Mammary epithelial cell (primary cell): ENCODE data around the gene CENPC.

Source experiments
- EZH2 ChIP-seq: IDR thresholded peaks from 2 replicates; pipeline ENCODE4 v1.6.1; 2012; ENCODE audit warnings: low read length, inconsistent platforms, borderline replicate concordance
- TF ChIP-seq, protein P1 (sequence below), 2 donors: IDR thresholded peaks in 1 of 2; conservative IDR thresholded peaks in 1 of 2; 2 replicates each; pipeline ENCODE4 v1.5.1; 2011 to 2012; ENCODE audit warnings: inconsistent platforms in 2 of 2, low read length in 2 of 2, mild to moderate bottlenecking in 2 of 2, control low read depth in 1 of 2, low read depth in 1 of 2; ENCODE audit not compliant: insufficient read depth in 1 of 2; ENCODE audit errors: extremely low read depth in 1 of 2

DNA sequence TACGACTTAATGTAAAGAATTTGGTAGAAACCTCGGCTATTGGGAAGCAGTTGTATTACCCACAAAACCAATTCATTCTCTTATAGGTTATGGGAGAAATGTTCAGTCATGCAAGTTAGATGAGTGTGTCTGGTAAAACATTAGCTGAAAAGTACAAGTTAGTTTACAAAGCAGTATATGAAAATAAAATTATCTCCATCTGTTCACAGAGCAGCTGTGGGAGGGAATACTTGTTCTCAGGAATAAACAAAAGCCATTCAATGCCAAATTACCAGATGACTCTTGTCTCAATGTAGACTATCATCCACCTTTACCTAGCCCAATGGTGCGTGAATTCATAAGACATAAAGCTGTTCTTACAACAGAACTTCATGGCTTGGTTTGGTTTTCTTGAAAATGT is 41.9 kb upstream of the CENPC start:
- TF ChIP-seq, protein P1, sequence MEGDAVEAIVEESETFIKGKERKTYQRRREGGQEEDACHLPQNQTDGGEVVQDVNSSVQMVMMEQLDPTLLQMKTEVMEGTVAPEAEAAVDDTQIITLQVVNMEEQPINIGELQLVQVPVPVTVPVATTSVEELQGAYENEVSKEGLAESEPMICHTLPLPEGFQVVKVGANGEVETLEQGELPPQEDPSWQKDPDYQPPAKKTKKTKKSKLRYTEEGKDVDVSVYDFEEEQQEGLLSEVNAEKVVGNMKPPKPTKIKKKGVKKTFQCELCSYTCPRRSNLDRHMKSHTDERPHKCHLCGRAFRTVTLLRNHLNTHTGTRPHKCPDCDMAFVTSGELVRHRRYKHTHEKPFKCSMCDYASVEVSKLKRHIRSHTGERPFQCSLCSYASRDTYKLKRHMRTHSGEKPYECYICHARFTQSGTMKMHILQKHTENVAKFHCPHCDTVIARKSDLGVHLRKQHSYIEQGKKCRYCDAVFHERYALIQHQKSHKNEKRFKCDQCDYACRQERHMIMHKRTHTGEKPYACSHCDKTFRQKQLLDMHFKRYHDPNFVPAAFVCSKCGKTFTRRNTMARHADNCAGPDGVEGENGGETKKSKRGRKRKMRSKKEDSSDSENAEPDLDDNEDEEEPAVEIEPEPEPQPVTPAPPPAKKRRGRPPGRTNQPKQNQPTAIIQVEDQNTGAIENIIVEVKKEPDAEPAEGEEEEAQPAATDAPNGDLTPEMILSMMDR (conservative IDR thresholded peaks at IDR 0.05 in 1 of 2, IDR thresholded peaks at IDR 0.05 in 1 of 2; ENCODE audit: extremely low read depth in 1 of 2, insufficient read depth in 1 of 2, low read depth in 1 of 2, low read length in 2 of 2): no peak
- no peak for TF ChIP-seq EZH2
